ENCODE data around the gene ZNF232. TPM values are rescaled to one million over a fixed set of nuclear protein-coding genes. Genes with fewer than 3 reads are reported as not detected.

Gene ZNF232
- total RNA-seq, 1 experiment from 2014 or later: 11.1 TPM

GRCh38 chr17:5138616-5139457, 27.2 kb upstream of the ZNF232 start:
- ATAC-seq: no peak
- RAD21 ChIA-PET (ENCODE audit: low non-redundant PET in 1 of 2, low total read pairs in 2 of 2, uncharacterized antibody in 2 of 2, unreplicated experiment in 2 of 2): no interaction called here

More at GRCh38 chr17:5138616-5139457, 27.2 kb upstream of the ZNF232 start:
- no peaks in the 10 kb centered on the region for H3K9me2 ChIP-seq (ENCODE audit: insufficient read depth)
- ChIA-PET CTCF (no interaction called here), POLR2A (no interaction called here)
- H3K9ac ChIP-seq (ENCODE audit: low read length): no peak overlapping the region
- BruUV-seq (replicated peaks): no TSS peak
- DNase-seq (ENCODE audit: low read depth, low spot score): no peak
- TF ChIP-seq YY1 (IDR thresholded peaks at IDR 0.05; ENCODE audit: extremely low read depth, insufficient replicate concordance, low read depth, low read length) (no peak), SRF (IDR thresholded peaks at IDR 0.05; ENCODE audit: low read depth) (no peak), CTCF (IDR thresholded peaks at IDR 0.05 in 2 of 3, conservative IDR thresholded peaks at IDR 0.05 in 1 of 3; ENCODE audit: borderline replicate concordance in 1 of 3, insufficient read depth in 1 of 3, low read depth in 2 of 3, low read length in 2 of 3) (no peak), SIN3A (IDR thresholded peaks at IDR 0.05; ENCODE audit: low read depth) (no peak), MAX (IDR thresholded peaks at IDR 0.05) (no peak), EZH2phosphoT487 (IDR thresholded peaks at IDR 0.05; ENCODE audit: borderline replicate concordance) (no peak), REST (IDR thresholded peaks at IDR 0.05; ENCODE audit: low read depth) (no peak), RAD21 (IDR thresholded peaks at IDR 0.05; ENCODE audit: low read depth) (no peak), TCF7L2 (IDR thresholded peaks at IDR 0.05; ENCODE audit: borderline replicate concordance, extremely low read depth, insufficient read depth, insufficient read length) (no peak), ZBTB33 (IDR thresholded peaks at IDR 0.05; ENCODE audit: extremely low read depth, insufficient replicate concordance, low read length) (no peak), EGR1 (IDR thresholded peaks at IDR 0.05; ENCODE audit: low read depth) (no peak), ZNF274 (IDR thresholded peaks at IDR 0.05; ENCODE audit: low read depth, low read length) (no peak), FOSL1 (IDR thresholded peaks at IDR 0.05; ENCODE audit: low read depth) (no peak), EZH2 (IDR thresholded peaks at IDR 0.05) (no peak), CEBPB (IDR thresholded peaks at IDR 0.05; ENCODE audit: low read depth) (no peak), ELF1 (IDR thresholded peaks at IDR 0.05; ENCODE audit: borderline replicate concordance, low read depth) (no peak), ATF3 (IDR thresholded peaks at IDR 0.05) (no peak), JUND (IDR thresholded peaks at IDR 0.05) (no peak), POLR2AphosphoS5 (IDR thresholded peaks at IDR 0.05; ENCODE audit: low read depth, low read length) (no peak)
- H3K4me1 ChIP-seq (ENCODE audit: control insufficient read depth in 1 of 2, insufficient read depth in 2 of 2, low read length in 2 of 2): no peaks in the 10 kb centered on the region
- no peak overlapping the region for H2AFZ ChIP-seq (ENCODE audit: low read depth, low read length, poor library complexity, severe bottlenecking)
- no peak overlapping the region for H3K4me3 ChIP-seq (replicated peaks in 1 of 2; ENCODE audit: low read depth in 1 of 2, low read length in 2 of 2)
- H4K20me1 ChIP-seq (ENCODE audit: insufficient read depth): no peaks in the 10 kb centered on the region
- H3K9me3 ChIP-seq (ENCODE audit: control insufficient read depth in 1 of 2, insufficient read depth in 1 of 2, low read depth in 1 of 2, low read length in 2 of 2): no peaks in the 10 kb centered on the region
- no peak overlapping the region for H3K27ac ChIP-seq (ENCODE audit: low read depth, low read length)
- no peaks in the 10 kb centered on the region for H3K79me2 ChIP-seq (ENCODE audit: insufficient read depth, low read length)
- intact Hi-C loops (cut with micrococcal nuclease): no loop called here
- H3K4me2 ChIP-seq (ENCODE audit: low read length): no peak overlapping the region
- no peaks in the 10 kb centered on the region for H3K36me3 ChIP-seq (ENCODE audit: control insufficient read depth in 1 of 2, insufficient read depth in 2 of 2, low read length in 2 of 2)
- no peaks in the 10 kb centered on the region for H3K27me3 ChIP-seq (ENCODE audit: insufficient read depth, low read length)

Data from HCT116 (cell line).